Activated CD4-positive, alpha-beta T cell treated with anti-CD3 and anti-CD28 coated beads, Interleukin-2, amount 10 ng/mL, durations not matched to agents 24 days and 14 days (primary cell): ENCODE results near the gene LACTBL1. TPM values are rescaled to one million over a fixed set of nuclear protein-coding genes. Genes with fewer than 3 reads are reported as not detected.
"Not testable (repeated sequence)": the region's sequence is repeated elsewhere in the genome, so short reads cannot be mapped to it uniquely, and the experiment has no call there.

Experiments used
- DNase-seq: peaks from one replicate; pipeline ENCODE4 v3.0.0; 2022
- H3K27ac Mint-ChIP-seq: one replicate; pipeline ENCODE4 v1.8.0; 2022; ENCODE audit warnings: mild to moderate bottlenecking, mixed read lengths
- H3K27me3 Mint-ChIP-seq: one replicate; pipeline ENCODE4 v1.8.0; 2022; ENCODE audit warnings: mixed read lengths
- H3K36me3 Mint-ChIP-seq: one replicate; pipeline ENCODE4 v1.8.0; 2022; ENCODE audit warnings: low read depth, mild to moderate bottlenecking, mixed read lengths
- H3K4me1 Mint-ChIP-seq: one replicate; pipeline ENCODE4 v1.8.0; 2021; ENCODE audit warnings: mixed read lengths
- H3K4me3 Mint-ChIP-seq: one replicate; pipeline ENCODE4 v1.8.0; 2022; ENCODE audit warnings: mild to moderate bottlenecking, moderate library complexity, mixed read lengths
- H3K9me3 Mint-ChIP-seq: one replicate; pipeline ENCODE4 v1.8.0; 2021; ENCODE audit warnings: mixed read lengths
- intact Hi-C: fragments of 100-400 bp; cut with micrococcal nuclease; formaldehyde crosslinking; loops from one replicate; pipeline ENCODE4 v1.15.1; 2023
- total RNA-seq: library from RNA; stranded (reverse); gene quantifications from 2 replicates; pipeline ENCODE4 v1.2.3, GENCODE V29; 2022

Gene LACTBL1
- total RNA-seq, 1 donor from 2014 or later = not detected

- intact Hi-C loops = no loop called here
- H3K4me3 Mint-ChIP-seq = no peak overlapping the region
- H3K36me3 Mint-ChIP-seq = no peaks in the 10 kb centered on the region
- no peak for DNase-seq
- no peak overlapping the region for H3K27ac Mint-ChIP-seq
- H3K27me3 Mint-ChIP-seq = peaks cover 37% of the 10 kb centered on the region
- no peaks in the 10 kb centered on the region for H3K9me3 Mint-ChIP-seq
- no peaks in the 10 kb centered on the region for H3K4me1 Mint-ChIP-seq
Measured at GRCh38 chr1:22967833-22968232, 4.8 kb downstream of the LACTBL1 start.

GRCh38 chr1:22966309-22966708 is 6.4 kb downstream of the LACTBL1 start:
- no peak overlapping the region for H3K27ac Mint-ChIP-seq
- DNase-seq = no peak
- H3K4me3 Mint-ChIP-seq = no peak overlapping the region
- intact Hi-C loops = no loop called here
- peaks cover 28% of the 10 kb centered on the region for H3K27me3 Mint-ChIP-seq
- no peaks in the 10 kb centered on the region for H3K9me3 Mint-ChIP-seq
- H3K4me1 Mint-ChIP-seq = no peaks in the 10 kb centered on the region
- H3K36me3 Mint-ChIP-seq = no peaks in the 10 kb centered on the region

- peaks cover 7% of the 10 kb centered on the region for H3K27me3 Mint-ChIP-seq
- DNase-seq = no peak
- H3K9me3 Mint-ChIP-seq = no peaks in the 10 kb centered on the region
- no peak overlapping the region for H3K4me3 Mint-ChIP-seq
- no peaks in the 10 kb centered on the region for H3K4me1 Mint-ChIP-seq
- intact Hi-C loops = no loop called here
- H3K36me3 Mint-ChIP-seq = no peaks in the 10 kb centered on the region
- H3K27ac Mint-ChIP-seq = no peak overlapping the region
Measured at GRCh38 chr1:22963044-22963677, 9.5 kb downstream of the LACTBL1 start.

GRCh38 chr1:22962558-22962957 is 10.1 kb downstream of the LACTBL1 start:
- Mint-ChIP-seq H3K27me3 (peaks cover 4% of the 10 kb centered on the region), H3K9me3 (no peaks in the 10 kb centered on the region), H3K36me3 (no peaks in the 10 kb centered on the region), H3K4me1 (no peaks in the 10 kb centered on the region), H3K4me3 (no peak overlapping the region), H3K27ac (no peak overlapping the region)
- intact Hi-C loops = no loop called here
- no peak for DNase-seq

- H3K36me3 Mint-ChIP-seq = no peaks in the 10 kb centered on the region
- intact Hi-C loops = no loop called here
- DNase-seq = no peak
- no peak overlapping the region for H3K4me3 Mint-ChIP-seq
- H3K27me3 Mint-ChIP-seq = peaks cover 7% of the 10 kb centered on the region
- no peaks in the 10 kb centered on the region for H3K4me1 Mint-ChIP-seq
- no peaks in the 10 kb centered on the region for H3K9me3 Mint-ChIP-seq
- H3K27ac Mint-ChIP-seq = no peak overlapping the region
Measured at GRCh38 chr1:22959545-22960360, 12.9 kb downstream of the LACTBL1 start.

GRCh38 chr1:22958556-22958955 is 14.1 kb downstream of the LACTBL1 start:
- intact Hi-C loops = no loop called here
- H3K9me3 Mint-ChIP-seq = no peaks in the 10 kb centered on the region
- H3K4me1 Mint-ChIP-seq = no peaks in the 10 kb centered on the region
- peaks cover 16% of the 10 kb centered on the region for H3K27me3 Mint-ChIP-seq
- no peaks in the 10 kb centered on the region for H3K36me3 Mint-ChIP-seq
- H3K27ac Mint-ChIP-seq = no peak overlapping the region
- no peak for DNase-seq
- no peak overlapping the region for H3K4me3 Mint-ChIP-seq

- Mint-ChIP-seq H3K4me3 (no peak overlapping the region), H3K36me3 (no peaks in the 10 kb centered on the region), H3K4me1 (no peaks in the 10 kb centered on the region), H3K27ac (no peak overlapping the region), H3K27me3 (peaks cover 16% of the 10 kb centered on the region), H3K9me3 (no peaks in the 10 kb centered on the region)
- intact Hi-C loops = no loop called here
- DNase-seq = no peak
Measured at GRCh38 chr1:22957066-22957465, 15.6 kb downstream of the LACTBL1 start.

- peaks cover 24% of the 10 kb centered on the region for H3K27me3 Mint-ChIP-seq
- no peak overlapping the region for H3K27ac Mint-ChIP-seq
- no peak for DNase-seq
- H3K4me1 Mint-ChIP-seq = no peaks in the 10 kb centered on the region
- H3K9me3 Mint-ChIP-seq = no peaks in the 10 kb centered on the region
- no peaks in the 10 kb centered on the region for H3K36me3 Mint-ChIP-seq
- intact Hi-C loops = no loop called here
- H3K4me3 Mint-ChIP-seq = no peak overlapping the region
Measured at GRCh38 chr1:22955146-22955545, 17.5 kb downstream of the LACTBL1 start.

GRCh38 chr1:22953740-22954141 is 18.9 kb downstream of the LACTBL1 start:
- Mint-ChIP-seq H3K4me3 (no peak overlapping the region), H3K4me1 (no peaks in the 10 kb centered on the region), H3K27me3 (peaks cover 30% of the 10 kb centered on the region), H3K9me3 (no peaks in the 10 kb centered on the region), H3K27ac (no peak overlapping the region), H3K36me3 (no peaks in the 10 kb centered on the region)
- intact Hi-C loops = no loop called here
- DNase-seq = no peak

GRCh38 chr1:22953057-22953739 is 19.5 kb downstream of the LACTBL1 start:
- intact Hi-C loops = no loop called here
- H3K27me3 Mint-ChIP-seq = peaks cover 33% of the 10 kb centered on the region
- H3K4me3 Mint-ChIP-seq = no peak overlapping the region
- DNase-seq = no peak
- no peaks in the 10 kb centered on the region for H3K4me1 Mint-ChIP-seq
- H3K27ac Mint-ChIP-seq = no peak overlapping the region
- H3K36me3 Mint-ChIP-seq = no peaks in the 10 kb centered on the region
- no peaks in the 10 kb centered on the region for H3K9me3 Mint-ChIP-seq

GRCh38 chr1:22952694-22953056 is 20.0 kb downstream of the LACTBL1 start:
- Mint-ChIP-seq H3K27me3 (peaks cover 36% of the 10 kb centered on the region), H3K9me3 (no peaks in the 10 kb centered on the region), H3K27ac (no peak overlapping the region), H3K4me3 (no peak overlapping the region), H3K36me3 (no peaks in the 10 kb centered on the region), H3K4me1 (no peaks in the 10 kb centered on the region)
- no peak for DNase-seq
- intact Hi-C loops = no loop called here

- no peaks in the 10 kb centered on the region for H3K36me3 Mint-ChIP-seq
- no peaks in the 10 kb centered on the region for H3K9me3 Mint-ChIP-seq
- no peaks in the 10 kb centered on the region for H3K4me1 Mint-ChIP-seq
- intact Hi-C loops = no loop called here
- no peak overlapping the region for H3K27ac Mint-ChIP-seq
- H3K27me3 Mint-ChIP-seq = peaks cover 36% of the 10 kb centered on the region
- DNase-seq = no peak
- H3K4me3 Mint-ChIP-seq = no peak overlapping the region
Measured at GRCh38 chr1:22951796-22952195, 20.9 kb downstream of the LACTBL1 start.

- DNase-seq = no peak
- no peaks in the 10 kb centered on the region for H3K9me3 Mint-ChIP-seq
- no peaks in the 10 kb centered on the region for H3K4me1 Mint-ChIP-seq
- H3K4me3 Mint-ChIP-seq = no peak overlapping the region
- H3K27ac Mint-ChIP-seq = no peak overlapping the region
- intact Hi-C loops = no loop called here
- peaks cover 31% of the 10 kb centered on the region for H3K27me3 Mint-ChIP-seq
- H3K36me3 Mint-ChIP-seq = no peaks in the 10 kb centered on the region
Measured at GRCh38 chr1:22949822-22950331, 22.8 kb downstream of the LACTBL1 start.

GRCh38 chr1:22945171-22945570 is 27.5 kb downstream of the LACTBL1 start:
- intact Hi-C loops, H3K27ac Mint-ChIP-seq, H3K9me3 Mint-ChIP-seq, H3K4me3 Mint-ChIP-seq, H3K4me1 Mint-ChIP-seq, DNase-seq, H3K36me3 Mint-ChIP-seq: not testable (repeated sequence)
- H3K27me3 Mint-ChIP-seq = peaks cover 20% of the 10 kb centered on the region
